ENCODE results near the gene CRYBG1. TPM values are rescaled to one million over a fixed set of nuclear protein-coding genes. Genes with fewer than 3 reads are reported as not detected.

The CRYBG1 gene
- total RNA-seq, 1 donor from 2014 or later = 3.0 TPM

GRCh38 chr6:106468935-106469334, 108.4 kb downstream of the CRYBG1 start:
- H3K4me1 Mint-ChIP-seq (ENCODE audit: low read depth) = no peaks in the 10 kb centered on the region
- H3K27me3 Mint-ChIP-seq = no peaks in the 10 kb centered on the region
- H3K27ac Mint-ChIP-seq = no peak overlapping the region
- no peak for DNase-seq (ENCODE audit: low spot score, unreplicated experiment)
- TF ChIP-seq, protein P1, sequence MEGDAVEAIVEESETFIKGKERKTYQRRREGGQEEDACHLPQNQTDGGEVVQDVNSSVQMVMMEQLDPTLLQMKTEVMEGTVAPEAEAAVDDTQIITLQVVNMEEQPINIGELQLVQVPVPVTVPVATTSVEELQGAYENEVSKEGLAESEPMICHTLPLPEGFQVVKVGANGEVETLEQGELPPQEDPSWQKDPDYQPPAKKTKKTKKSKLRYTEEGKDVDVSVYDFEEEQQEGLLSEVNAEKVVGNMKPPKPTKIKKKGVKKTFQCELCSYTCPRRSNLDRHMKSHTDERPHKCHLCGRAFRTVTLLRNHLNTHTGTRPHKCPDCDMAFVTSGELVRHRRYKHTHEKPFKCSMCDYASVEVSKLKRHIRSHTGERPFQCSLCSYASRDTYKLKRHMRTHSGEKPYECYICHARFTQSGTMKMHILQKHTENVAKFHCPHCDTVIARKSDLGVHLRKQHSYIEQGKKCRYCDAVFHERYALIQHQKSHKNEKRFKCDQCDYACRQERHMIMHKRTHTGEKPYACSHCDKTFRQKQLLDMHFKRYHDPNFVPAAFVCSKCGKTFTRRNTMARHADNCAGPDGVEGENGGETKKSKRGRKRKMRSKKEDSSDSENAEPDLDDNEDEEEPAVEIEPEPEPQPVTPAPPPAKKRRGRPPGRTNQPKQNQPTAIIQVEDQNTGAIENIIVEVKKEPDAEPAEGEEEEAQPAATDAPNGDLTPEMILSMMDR (IDR thresholded peaks at IDR 0.05; ENCODE audit: unreplicated experiment) = no peak
- H3K9me3 Mint-ChIP-seq (ENCODE audit: low read depth) = no peaks in the 10 kb centered on the region
- no peak overlapping the region for H3K4me3 Mint-ChIP-seq (ENCODE audit: low read depth)
- H3K36me3 Mint-ChIP-seq (ENCODE audit: insufficient read depth) = no peaks in the 10 kb centered on the region

DNA sequence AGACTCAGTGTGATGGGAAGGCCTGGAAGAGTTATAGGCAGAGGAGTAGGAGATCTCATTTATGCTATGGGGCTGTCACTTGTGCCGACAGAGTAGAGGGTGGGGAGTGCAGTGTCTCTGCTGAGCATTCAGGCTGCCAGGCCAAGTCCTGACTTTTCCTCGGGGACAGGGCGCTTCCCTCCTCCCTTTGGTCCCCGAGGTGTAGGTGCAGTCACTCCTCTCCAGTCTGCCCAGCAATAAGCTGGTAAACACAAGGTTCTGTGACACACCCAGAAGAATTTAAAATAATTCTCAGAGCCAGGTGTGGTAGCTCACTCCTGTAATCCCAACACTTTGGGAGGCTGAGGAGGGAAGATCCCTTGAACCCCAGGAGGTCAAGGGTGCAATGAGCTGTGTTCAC, 109.4 kb downstream of the CRYBG1 start:
- no peak for DNase-seq (ENCODE audit: low spot score, unreplicated experiment)
- Mint-ChIP-seq H3K27me3 (no peaks in the 10 kb centered on the region), H3K36me3 (ENCODE audit: insufficient read depth) (no peaks in the 10 kb centered on the region), H3K4me3 (ENCODE audit: low read depth) (no peak overlapping the region), H3K9me3 (ENCODE audit: low read depth) (no peaks in the 10 kb centered on the region), H3K4me1 (ENCODE audit: low read depth) (no peaks in the 10 kb centered on the region), H3K27ac (no peak overlapping the region)
- TF ChIP-seq, protein P1 (IDR thresholded peaks at IDR 0.05; ENCODE audit: unreplicated experiment) = no peak

GRCh38 chr6:106470316-106470715, 109.8 kb downstream of the CRYBG1 start:
- no peak for DNase-seq (ENCODE audit: low spot score, unreplicated experiment)
- Mint-ChIP-seq H3K4me3 (ENCODE audit: low read depth) (no peak overlapping the region), H3K27me3 (no peaks in the 10 kb centered on the region), H3K27ac (no peak overlapping the region), H3K9me3 (ENCODE audit: low read depth) (no peaks in the 10 kb centered on the region), H3K4me1 (ENCODE audit: low read depth) (no peaks in the 10 kb centered on the region), H3K36me3 (ENCODE audit: insufficient read depth) (no peaks in the 10 kb centered on the region)
- TF ChIP-seq, protein P1 (IDR thresholded peaks at IDR 0.05; ENCODE audit: unreplicated experiment) = no peak

GRCh38 chr6:106470811-106471210, 110.3 kb downstream of the CRYBG1 start:
- Mint-ChIP-seq H3K9me3 (ENCODE audit: low read depth) (no peaks in the 10 kb centered on the region), H3K4me3 (ENCODE audit: low read depth) (no peak overlapping the region), H3K4me1 (ENCODE audit: low read depth) (no peaks in the 10 kb centered on the region), H3K27me3 (no peaks in the 10 kb centered on the region), H3K36me3 (ENCODE audit: insufficient read depth) (no peaks in the 10 kb centered on the region), H3K27ac (no peak overlapping the region)
- no peak for DNase-seq (ENCODE audit: low spot score, unreplicated experiment)
- TF ChIP-seq, protein P1 (IDR thresholded peaks at IDR 0.05; ENCODE audit: unreplicated experiment) = no peak

GRCh38 chr6:106473812-106474211, 113.3 kb downstream of the CRYBG1 start:
- no peaks in the 10 kb centered on the region for H3K9me3 Mint-ChIP-seq (ENCODE audit: low read depth)
- no peak for DNase-seq (ENCODE audit: low spot score, unreplicated experiment)
- no peak overlapping the region for H3K4me3 Mint-ChIP-seq (ENCODE audit: low read depth)
- TF ChIP-seq, protein P1 (IDR thresholded peaks at IDR 0.05; ENCODE audit: unreplicated experiment) = no peak
- no peak overlapping the region for H3K27ac Mint-ChIP-seq
- H3K27me3 Mint-ChIP-seq = peaks cover 5% of the 10 kb centered on the region
- H3K36me3 Mint-ChIP-seq (ENCODE audit: insufficient read depth) = no peaks in the 10 kb centered on the region
- no peaks in the 10 kb centered on the region for H3K4me1 Mint-ChIP-seq (ENCODE audit: low read depth)
